SKM-1 treated with dmso at 0.1 percent for 144 hours (cell line): Measurements from ENCODE around the gene CNN3.

Source experiments
- DNase-seq: peaks from one replicate; lab custom pipeline; 2025; ENCODE audit not compliant: unreplicated experiment; lab: John Stamatoyannopoulos, UW

CNN3 gene

GRCh38 chr1:94926915-94927404 is at the start of gene CNN3:
TSS of gene CNN3 (minus strand) at chr1:94927110. CDS start at chr1:94926894, 216 bp downstream.
- DNase-seq: peak; percentile 68

DNA sequence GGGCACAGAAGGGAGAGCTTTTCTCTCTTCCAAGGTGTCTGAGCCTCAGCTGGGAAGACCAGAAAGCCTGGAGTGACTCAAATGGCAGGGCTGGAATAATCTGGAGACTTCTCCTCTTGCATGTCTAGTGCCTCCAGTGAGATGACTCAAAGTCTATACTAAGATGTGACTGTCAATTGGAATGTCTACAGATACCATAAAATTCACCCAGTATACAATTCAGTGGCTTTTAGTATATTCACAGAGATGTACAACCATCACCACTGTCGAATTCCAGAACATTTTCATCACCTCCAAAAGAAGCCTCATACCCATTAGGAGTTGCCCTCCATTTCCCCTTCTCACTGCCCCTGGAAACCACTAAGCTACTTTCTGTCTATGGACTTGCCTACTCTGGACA is 47.9 kb upstream of the CNN3 start:
- DNase-seq: no peak

- DNase-seq: no peak
Measured at GRCh38 chr1:94974241-94974640, 47.3 kb upstream of the CNN3 start.

GRCh38 chr1:94973309-94973922 is 46.5 kb upstream of the CNN3 start:
- no peak for DNase-seq

- DNase-seq: no peak
Measured at GRCh38 chr1:94971491-94971924, 44.6 kb upstream of the CNN3 start.

DNA sequence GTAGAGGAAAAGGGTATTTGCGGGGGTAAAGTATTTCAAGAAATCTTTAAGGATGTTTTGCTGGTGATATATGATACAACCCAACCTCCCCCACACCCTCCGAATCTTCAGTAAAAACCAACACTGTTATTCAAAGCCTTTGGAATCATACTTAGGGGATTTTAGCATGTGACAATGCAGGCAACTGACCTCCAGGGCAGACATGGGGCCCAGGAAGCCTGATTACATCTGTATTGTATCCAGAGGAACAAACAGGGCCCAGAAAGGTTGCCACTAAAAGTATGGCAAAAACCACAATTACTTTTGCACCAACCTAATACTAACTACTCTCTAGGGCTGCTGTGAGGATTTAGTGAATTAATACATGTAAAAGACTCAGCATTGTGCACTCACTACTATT is 43.9 kb upstream of the CNN3 start:
- no peak for DNase-seq

DNA sequence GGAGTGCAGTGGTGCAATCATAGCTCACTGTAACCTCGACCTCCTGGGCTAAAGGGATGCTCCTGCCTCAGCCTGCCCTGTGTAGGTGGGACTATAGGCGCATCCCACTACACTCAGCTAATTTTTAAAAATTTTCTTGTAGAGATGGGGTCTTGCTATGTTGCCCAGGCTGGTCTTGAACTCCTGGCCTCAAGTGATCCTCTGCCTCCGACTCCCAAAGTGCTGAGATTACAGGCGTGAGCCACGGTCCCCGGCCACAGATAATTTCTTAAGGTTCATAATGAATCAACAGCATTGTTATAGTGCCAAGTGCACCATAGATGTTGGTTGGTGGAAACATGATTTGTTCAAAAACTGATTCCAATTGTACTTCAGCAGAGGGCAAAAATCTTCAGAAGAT is 42.2 kb upstream of the CNN3 start:
- no peak for DNase-seq

DNA sequence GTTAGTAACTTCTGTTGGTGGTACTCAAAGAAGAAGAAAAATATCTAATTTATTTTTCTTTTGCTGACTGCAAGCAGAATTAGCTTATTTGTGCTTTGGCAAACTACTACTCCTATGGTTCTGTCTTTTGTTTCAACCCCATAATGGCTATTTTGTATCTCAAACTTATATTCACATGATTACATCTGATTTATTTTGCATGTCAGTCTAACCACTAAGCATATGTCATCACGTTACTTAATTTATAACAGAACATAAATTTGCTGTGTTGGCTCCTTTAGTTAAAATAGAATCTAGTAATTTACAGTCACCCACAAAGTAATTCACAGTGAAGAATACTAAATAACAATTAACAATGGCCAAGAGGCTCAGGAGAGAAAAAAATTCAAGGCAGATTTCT is 39.1 kb upstream of the CNN3 start:
- no peak for DNase-seq

GRCh38 chr1:94963864-94964263 is 37.0 kb upstream of the CNN3 start:
- no peak for DNase-seq

GRCh38 chr1:94962409-94963265 is 35.7 kb upstream of the CNN3 start:
- DNase-seq: peak; percentile 56

DNA sequence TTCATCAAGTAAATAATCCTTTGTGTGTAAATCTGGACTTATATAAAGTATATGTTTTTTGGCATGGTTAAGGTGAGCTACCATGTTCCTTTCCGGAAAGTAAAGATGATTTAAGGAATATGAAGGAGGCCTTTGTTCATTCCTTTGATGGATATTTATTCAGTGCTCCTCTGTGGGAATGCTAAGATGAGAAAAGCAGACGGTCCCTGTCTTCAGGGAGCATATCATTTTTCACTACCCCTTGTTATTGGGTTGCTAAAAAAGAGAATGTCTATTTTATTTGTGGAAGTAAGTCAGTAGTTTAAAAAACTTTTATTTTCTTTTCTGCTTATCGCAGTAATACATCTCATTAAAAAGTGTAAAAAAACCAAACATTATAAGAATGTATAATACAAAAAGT is 35.1 kb upstream of the CNN3 start:
- DNase-seq: no peak

DNA sequence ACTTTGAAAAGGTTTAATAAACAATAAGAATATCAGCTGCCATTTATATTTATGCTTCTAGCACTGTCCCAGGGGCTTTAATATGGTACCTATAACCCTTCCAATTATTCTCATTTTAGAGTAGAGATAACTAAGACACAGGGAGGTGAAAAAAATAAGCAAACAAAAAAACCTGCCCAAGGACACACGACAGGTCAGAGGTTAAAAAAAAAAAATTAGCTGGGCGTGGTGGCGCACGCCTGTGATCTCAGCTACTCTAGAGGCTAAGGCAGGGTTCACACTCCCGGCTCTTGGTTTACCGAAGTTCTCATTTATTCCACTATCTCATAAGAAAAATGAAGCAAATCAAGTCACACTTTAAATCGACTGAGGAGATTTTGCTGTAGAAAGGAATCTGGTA is 34.7 kb upstream of the CNN3 start:
- no peak for DNase-seq

DNA sequence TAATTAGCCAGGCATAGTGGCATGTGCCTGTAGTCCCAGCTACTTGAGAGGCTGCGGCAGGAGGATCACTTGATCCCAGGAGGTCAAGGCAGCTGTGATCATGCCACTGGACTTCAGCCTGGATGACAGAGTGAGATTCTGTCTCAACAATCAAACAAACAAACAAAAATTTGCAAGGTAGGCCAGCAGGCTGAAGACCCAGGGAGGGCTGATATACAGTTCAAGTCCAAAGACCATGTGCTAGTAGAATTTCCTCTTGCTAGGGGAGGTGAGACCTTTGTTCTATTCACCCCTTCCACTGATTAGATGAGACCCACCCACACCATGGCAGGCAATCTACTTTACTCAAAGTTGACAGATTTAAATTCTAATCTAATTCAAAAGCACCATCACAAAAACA is 31.2 kb upstream of the CNN3 start:
- DNase-seq: no peak

DNA sequence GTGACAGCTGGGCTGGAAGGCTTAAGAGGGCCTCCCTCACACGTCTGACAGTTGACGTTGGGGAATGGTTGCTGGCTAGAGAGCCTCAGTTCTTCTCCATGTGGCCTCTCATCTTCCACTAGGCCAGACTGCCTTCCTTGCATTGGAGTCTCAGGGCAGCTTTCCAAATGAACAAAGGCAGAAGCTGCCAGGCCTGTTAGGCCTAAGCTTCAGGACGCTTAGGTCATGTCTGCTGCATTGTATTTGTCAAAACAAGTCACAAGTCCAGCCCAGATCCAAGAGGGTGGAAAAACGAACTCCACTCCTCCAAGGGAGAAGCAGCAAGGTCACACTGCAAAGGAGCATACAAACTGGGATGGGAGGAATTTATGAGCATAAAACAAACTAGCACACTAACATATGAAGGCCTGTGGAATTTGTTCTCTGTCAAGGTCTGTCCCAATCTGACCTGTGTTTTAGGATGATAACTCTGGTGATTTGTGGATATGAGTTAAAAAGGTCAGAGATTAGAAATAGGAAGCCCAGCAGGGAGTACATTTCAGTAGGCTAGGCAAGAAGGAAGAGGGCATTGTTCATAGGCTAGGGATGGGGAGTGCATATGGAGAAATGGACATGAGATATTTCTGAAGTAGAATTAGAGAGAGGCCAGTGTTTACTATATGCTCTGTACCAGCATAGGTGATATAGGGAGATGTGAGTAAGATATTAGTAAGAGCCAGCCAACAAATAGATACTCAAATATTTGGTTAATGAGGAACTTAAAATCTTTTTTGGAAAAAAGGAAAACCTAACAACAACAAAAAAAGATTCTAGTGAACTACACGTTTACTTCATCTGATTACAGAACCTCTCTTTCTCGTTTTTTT is 29.1 kb upstream of the CNN3 start:
- DNase-seq: no peak

DNA sequence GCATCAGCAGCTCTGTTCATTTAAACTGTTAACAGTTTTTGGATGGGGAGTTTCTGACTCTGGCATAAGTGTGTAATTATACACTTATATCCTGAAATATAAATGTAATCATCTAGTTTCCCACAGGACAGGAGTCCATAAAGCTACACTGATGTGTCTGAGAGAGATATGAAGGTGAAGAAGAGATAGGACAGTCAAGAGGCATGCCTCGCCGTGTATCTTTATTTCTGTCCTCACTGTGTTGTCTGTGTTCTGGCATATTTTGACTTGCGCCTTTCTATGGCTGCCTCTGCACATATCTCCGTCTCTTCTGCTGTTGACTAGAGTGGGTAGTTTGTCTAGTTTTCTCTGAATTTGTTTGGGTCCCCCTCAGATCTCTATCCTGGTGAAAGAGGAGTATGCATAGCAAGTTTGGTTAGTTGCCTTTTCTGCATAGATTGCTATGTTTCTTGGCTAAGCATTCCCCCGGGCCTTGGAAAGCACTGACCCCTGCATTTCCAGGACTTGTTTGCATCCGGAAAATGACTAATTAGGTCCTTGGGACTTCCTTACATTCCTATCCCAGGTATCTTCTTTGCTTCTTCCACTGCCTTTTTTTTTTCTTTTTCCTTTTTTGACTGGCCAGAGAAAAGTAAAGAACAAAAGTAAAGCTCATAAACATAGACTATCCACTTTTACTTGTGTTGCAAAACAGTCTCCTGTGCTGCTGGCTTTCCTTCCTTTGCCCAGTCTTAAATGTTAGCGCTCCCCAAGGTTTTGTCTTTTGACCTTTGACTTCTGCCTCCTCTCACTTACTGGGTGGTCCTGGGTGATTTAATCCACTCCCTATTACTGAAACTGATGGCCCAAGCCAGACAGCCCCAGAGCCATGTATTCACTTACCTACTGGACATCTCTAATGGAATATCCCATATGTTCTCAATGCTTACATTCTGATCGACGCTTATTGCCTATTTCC is 27.6 kb upstream of the CNN3 start:
- DNase-seq: no peak

- DNase-seq: no peak
Measured at GRCh38 chr1:94953746-94954145, 26.8 kb upstream of the CNN3 start.

- DNase-seq: no peak
Measured at GRCh38 chr1:94953107-94953506, 26.2 kb upstream of the CNN3 start.

GRCh38 chr1:94952539-94952938 is 25.6 kb upstream of the CNN3 start:
- no peak for DNase-seq

DNA sequence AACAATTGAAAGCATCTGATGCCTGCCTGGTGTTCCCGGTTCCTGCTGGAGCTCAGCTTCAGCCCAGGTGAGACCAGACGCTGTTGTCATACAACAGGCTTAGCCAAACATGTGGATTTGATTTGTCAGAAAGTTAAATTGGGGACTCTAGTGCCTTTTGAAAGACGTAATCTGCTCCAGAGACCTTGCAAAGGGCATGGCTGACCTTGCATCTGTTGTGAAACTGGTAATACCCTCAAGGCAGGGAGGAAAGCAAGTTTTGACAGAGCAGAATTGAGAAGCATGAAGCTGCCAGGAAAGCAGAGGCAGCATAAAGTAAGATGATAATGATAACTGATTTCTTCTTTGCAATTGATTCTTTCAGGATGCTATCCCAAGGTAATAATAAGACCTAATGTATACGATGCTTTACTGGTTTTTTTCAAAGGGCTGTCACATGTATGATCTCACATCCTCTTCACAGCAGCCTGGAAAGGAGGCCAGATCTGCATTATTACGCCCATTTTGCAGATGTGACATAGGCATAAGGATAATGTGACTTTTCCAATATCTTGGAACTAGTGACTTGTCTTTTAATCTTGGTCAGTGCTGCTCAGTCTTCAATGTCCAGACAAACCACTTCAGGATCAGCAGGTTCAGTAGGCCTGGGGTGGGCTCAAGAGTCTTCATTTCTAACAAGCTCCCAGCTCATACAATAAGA is 24.7 kb upstream of the CNN3 start:
- no peak for DNase-seq

- no peak for DNase-seq
Measured at GRCh38 chr1:94951046-94951445, 24.1 kb upstream of the CNN3 start.
